GM12878 (cell line): Measurements from ENCODE around the gene EXD3. TPM values are rescaled to one million over a fixed set of nuclear protein-coding genes. Genes with fewer than 3 reads are reported as not detected.
A peak's percentile ranks its signal among the peaks of the same experiment; 100 is the strongest.

ENCODE experiments used
- ASH2L ChIP-seq: fragments of 300-600, 200-600 bp; sonication (generic); IDR thresholded peaks from 2 replicates; pipeline ENCODE4 v1.6.1; 2017; ENCODE audit warnings: low read depth, mild to moderate bottlenecking, borderline replicate concordance
- BRCA1 ChIP-seq: IDR thresholded peaks from 2 replicates; pipeline ENCODE4 v1.6.1; 2011; ENCODE audit warnings: low read depth, low read length, improper control_type of control experiment
- ESRRA ChIP-seq: IDR thresholded peaks from 2 replicates; pipeline ENCODE4 v1.6.1; 2012; ENCODE audit warnings: mild to moderate bottlenecking, low read length, improper control_type of control experiment
- EZH2 ChIP-seq: IDR thresholded peaks from 2 replicates; pipeline ENCODE4 v1.6.1; 2012; ENCODE audit warnings: low read depth, mild to moderate bottlenecking, control low read depth, inconsistent platforms, low read length, borderline replicate concordance; ENCODE audit not compliant: control insufficient read depth
- GABPA ChIP-seq: IDR thresholded peaks from 2 replicates; pipeline ENCODE4 v1.6.1; 2014; ENCODE audit warnings: antibody characterized with exemption, low read depth, mild to moderate bottlenecking, inconsistent platforms
- HDAC6 ChIP-seq: fragments of 200-600 bp; sonication (generic); IDR thresholded peaks from one replicate; pipeline ENCODE4 v1.8.0; 2017; ENCODE audit warnings: antibody characterized with exemption; ENCODE audit not compliant: unreplicated experiment
- HDGF ChIP-seq: fragments of 450-650 bp; IDR thresholded peaks from 2 replicates; pipeline ENCODE4 v1.6.1; 2016; ENCODE audit warnings: antibody characterized with exemption
- IRF3 ChIP-seq: fragments of 450-650 bp; IDR thresholded peaks from 2 replicates; pipeline ENCODE4 v1.6.1; 2014; ENCODE audit warnings: mild to moderate bottlenecking
- JUNB ChIP-seq: IDR thresholded peaks from 2 replicates; pipeline ENCODE4 v1.6.1; 2016; ENCODE audit warnings: antibody characterized with exemption, mild to moderate bottlenecking
- MEF2A ChIP-seq: IDR thresholded peaks from 2 replicates; pipeline ENCODE4 v1.6.1; 2011; ENCODE audit warnings: low read depth, mild to moderate bottlenecking, low read length, moderate library complexity; ENCODE audit not compliant: insufficient read depth
- NFYA ChIP-seq: IDR thresholded peaks from 2 replicates; pipeline ENCODE4 v1.6.1; 2011; ENCODE audit warnings: low read depth, mild to moderate bottlenecking, low read length, improper control_type of control experiment, borderline replicate concordance
- PML ChIP-seq: IDR thresholded peaks from 2 replicates; pipeline ENCODE4 v1.6.1; 2012; ENCODE audit warnings: low read length, inconsistent platforms
- POLR2AphosphoS2 ChIP-seq: IDR thresholded peaks from 2 replicates; pipeline ENCODE4 v1.6.1; 2011; ENCODE audit warnings: low read depth, mild to moderate bottlenecking, low read length, improper control_type of control experiment, moderate library complexity
- RBBP5 ChIP-seq: fragments of 200-600 bp; sonication (generic); conservative IDR thresholded peaks from 2 replicates; pipeline ENCODE4 v1.6.1; 2016
- RCOR1 ChIP-seq: conservative IDR thresholded peaks from 2 replicates; pipeline ENCODE4 v1.6.1; 2012; ENCODE audit warnings: low read depth, low read length, improper control_type of control experiment
- SMC3 ChIP-seq: IDR thresholded peaks from 2 replicates; pipeline ENCODE4 v1.6.1; 2011; ENCODE audit warnings: low read length, improper control_type of control experiment, borderline replicate concordance
- TBL1XR1 ChIP-seq: IDR thresholded peaks from 2 replicates; pipeline ENCODE4 v1.6.1; 2012; ENCODE audit warnings: low read depth, low read length, improper control_type of control experiment
- ZNF384 ChIP-seq: IDR thresholded peaks from 2 replicates; pipeline ENCODE4 v1.6.1; 2012; ENCODE audit warnings: low read depth, mild to moderate bottlenecking, low read length, improper control_type of control experiment, borderline replicate concordance
- polyA plus RNA-seq, 11 experiments: library from polyadenylated mRNA; depleted of rRNA in 4 of 11; unstranded in 6 of 11; stranded (reverse) in 5 of 11; fragments of >200 nt; fragmentation: Nextera tagmentation in 4 of 11; fragmentation: Illumina TruSeq in 1 of 11; extraction: Ambion mirVana in 4 of 11; extraction: Trizol in 1 of 11; gene quantifications; 1 replicate in 1 of 11; 2 replicates in 10 of 11; pipeline versions ENCODE4 v1.2.1 to v1.2.3, GENCODE V29; 2011 to 2016; ENCODE audit warnings: inconsistent platforms in 2 of 11, missing spikeins in 2 of 11, low read depth in 1 of 11
- total RNA-seq, 4 experiments: library from RNA; depleted of rRNA in 3 of 4; stranded (reverse); fragments of >200 nt in 3 of 4; fragmentation: Illumina TruSeq in 1 of 4; extraction: Trizol in 1 of 4; gene quantifications; 2 replicates each; pipeline versions ENCODE4 v1.2.1 to v1.2.3, GENCODE V29; 2013 to 2021
- TF ChIP-seq, protein P1 (sequence below): fragments of 450-650 bp; IDR thresholded peaks from 2 replicates; pipeline ENCODE4 v1.6.1; 2018; ENCODE audit warnings: mild to moderate bottlenecking, low read depth, moderate library complexity; ENCODE audit not compliant: partially characterized antibody
- TF ChIP-seq, protein P2 (sequence below): IDR thresholded peaks from 2 replicates; pipeline ENCODE4 v1.6.1; 2012; ENCODE audit warnings: low read depth, low read length, improper control_type of control experiment
- TF ChIP-seq, protein P3 (sequence below): fragments of 450-650 bp; IDR thresholded peaks from 2 replicates; pipeline ENCODE4 v1.6.1; 2017; ENCODE audit warnings: low read depth, mild to moderate bottlenecking, moderate library complexity
- TF ChIP-seq, protein P4 (sequence below): fragments of 450-650 bp; IDR thresholded peaks from 2 replicates; pipeline ENCODE4 v1.6.1; 2017; ENCODE audit warnings: mild to moderate bottlenecking, moderate library complexity

Gene EXD3
- total and polyA plus RNA-seq, 10 of the 15 experiments (the other 5 are each of a cell fraction or from before 2014, with no cell fraction given) = 0.21 to 7.1 (median 3.6) TPM

GRCh38 chr9:137459152-137459600 is 36.2 kb upstream of the EXD3 start, which contains the start of gene NSMF (continued):
- TF ChIP-seq, protein P1, sequence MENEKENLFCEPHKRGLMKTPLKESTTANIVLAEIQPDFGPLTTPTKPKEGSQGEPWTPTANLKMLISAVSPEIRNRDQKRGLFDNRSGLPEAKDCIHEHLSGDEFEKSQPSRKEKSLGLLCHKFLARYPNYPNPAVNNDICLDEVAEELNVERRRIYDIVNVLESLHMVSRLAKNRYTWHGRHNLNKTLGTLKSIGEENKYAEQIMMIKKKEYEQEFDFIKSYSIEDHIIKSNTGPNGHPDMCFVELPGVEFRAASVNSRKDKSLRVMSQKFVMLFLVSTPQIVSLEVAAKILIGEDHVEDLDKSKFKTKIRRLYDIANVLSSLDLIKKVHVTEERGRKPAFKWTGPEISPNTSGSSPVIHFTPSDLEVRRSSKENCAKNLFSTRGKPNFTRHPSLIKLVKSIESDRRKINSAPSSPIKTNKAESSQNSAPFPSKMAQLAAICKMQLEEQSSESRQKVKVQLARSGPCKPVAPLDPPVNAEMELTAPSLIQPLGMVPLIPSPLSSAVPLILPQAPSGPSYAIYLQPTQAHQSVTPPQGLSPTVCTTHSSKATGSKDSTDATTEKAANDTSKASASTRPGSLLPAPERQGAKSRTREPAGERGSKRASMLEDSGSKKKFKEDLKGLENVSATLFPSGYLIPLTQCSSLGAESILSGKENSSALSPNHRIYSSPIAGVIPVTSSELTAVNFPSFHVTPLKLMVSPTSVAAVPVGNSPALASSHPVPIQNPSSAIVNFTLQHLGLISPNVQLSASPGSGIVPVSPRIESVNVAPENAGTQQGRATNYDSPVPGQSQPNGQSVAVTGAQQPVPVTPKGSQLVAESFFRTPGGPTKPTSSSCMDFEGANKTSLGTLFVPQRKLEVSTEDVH = no peak
- TF ChIP-seq JUNB (no peak), EZH2 (no peak), POLR2AphosphoS2 (no peak), TBL1XR1 (no peak), SMC3 (no peak), IRF3 (0 out of 2 replicates have a peak, but pooled peaks have one; percentile 25), RCOR1 (no peak), BRCA1 (no peak), HDGF (no peak), NFYA (no peak), GABPA (no peak), ESRRA (no peak), MEF2A (no peak), RBBP5 (no peak), HDAC6 (no peak), ZNF384 (no peak), ASH2L (no peak), PML (no peak)
- TF ChIP-seq, protein P2, sequence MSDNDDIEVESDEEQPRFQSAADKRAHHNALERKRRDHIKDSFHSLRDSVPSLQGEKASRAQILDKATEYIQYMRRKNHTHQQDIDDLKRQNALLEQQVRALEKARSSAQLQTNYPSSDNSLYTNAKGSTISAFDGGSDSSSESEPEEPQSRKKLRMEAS = 0 out of 2 replicates have a peak, but pooled peaks have one; percentile 11
- TF ChIP-seq, protein P3, sequence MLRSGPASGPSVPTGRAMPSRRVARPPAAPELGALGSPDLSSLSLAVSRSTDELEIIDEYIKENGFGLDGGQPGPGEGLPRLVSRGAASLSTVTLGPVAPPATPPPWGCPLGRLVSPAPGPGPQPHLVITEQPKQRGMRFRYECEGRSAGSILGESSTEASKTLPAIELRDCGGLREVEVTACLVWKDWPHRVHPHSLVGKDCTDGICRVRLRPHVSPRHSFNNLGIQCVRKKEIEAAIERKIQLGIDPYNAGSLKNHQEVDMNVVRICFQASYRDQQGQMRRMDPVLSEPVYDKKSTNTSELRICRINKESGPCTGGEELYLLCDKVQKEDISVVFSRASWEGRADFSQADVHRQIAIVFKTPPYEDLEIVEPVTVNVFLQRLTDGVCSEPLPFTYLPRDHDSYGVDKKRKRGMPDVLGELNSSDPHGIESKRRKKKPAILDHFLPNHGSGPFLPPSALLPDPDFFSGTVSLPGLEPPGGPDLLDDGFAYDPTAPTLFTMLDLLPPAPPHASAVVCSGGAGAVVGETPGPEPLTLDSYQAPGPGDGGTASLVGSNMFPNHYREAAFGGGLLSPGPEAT = no peak
- TF ChIP-seq, protein P4, sequence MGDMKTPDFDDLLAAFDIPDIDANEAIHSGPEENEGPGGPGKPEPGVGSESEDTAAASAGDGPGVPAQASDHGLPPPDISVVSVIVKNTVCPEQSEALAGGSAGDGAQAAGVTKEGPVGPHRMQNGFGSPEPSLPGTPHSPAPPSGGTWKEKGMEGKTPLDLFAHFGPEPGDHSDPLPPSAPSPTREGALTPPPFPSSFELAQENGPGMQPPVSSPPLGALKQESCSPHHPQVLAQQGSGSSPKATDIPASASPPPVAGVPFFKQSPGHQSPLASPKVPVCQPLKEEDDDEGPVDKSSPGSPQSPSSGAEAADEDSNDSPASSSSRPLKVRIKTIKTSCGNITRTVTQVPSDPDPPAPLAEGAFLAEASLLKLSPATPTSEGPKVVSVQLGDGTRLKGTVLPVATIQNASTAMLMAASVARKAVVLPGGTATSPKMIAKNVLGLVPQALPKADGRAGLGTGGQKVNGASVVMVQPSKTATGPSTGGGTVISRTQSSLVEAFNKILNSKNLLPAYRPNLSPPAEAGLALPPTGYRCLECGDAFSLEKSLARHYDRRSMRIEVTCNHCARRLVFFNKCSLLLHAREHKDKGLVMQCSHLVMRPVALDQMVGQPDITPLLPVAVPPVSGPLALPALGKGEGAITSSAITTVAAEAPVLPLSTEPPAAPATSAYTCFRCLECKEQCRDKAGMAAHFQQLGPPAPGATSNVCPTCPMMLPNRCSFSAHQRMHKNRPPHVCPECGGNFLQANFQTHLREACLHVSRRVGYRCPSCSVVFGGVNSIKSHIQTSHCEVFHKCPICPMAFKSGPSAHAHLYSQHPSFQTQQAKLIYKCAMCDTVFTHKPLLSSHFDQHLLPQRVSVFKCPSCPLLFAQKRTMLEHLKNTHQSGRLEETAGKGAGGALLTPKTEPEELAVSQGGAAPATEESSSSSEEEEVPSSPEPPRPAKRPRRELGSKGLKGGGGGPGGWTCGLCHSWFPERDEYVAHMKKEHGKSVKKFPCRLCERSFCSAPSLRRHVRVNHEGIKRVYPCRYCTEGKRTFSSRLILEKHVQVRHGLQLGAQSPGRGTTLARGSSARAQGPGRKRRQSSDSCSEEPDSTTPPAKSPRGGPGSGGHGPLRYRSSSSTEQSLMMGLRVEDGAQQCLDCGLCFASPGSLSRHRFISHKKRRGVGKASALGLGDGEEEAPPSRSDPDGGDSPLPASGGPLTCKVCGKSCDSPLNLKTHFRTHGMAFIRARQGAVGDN = 0 out of 2 replicates have a peak, but pooled peaks have one; percentile 32
